Measurements from ENCODE around the gene DNAJC18.

- TF ChIP-seq CTCF (conservative IDR thresholded peaks at IDR 0.05; ENCODE audit: low read depth, low read length) (no peak), EZH2 (IDR thresholded peaks at IDR 0.05; ENCODE audit: borderline replicate concordance, low read depth, low read length, poor library complexity, severe bottlenecking) (no peak)
These were observed 11.9 kb upstream of the DNAJC18 start for GRCh38 chr5:139451176-139451575.

Data from A673 (cell line).